ENCODE results near the gene PRSS12.

Gene PRSS12

GRCh38 chr4:118327554-118328241, 25.1 kb downstream of the PRSS12 start:
- Histone ChIP-seq H3K27me3 (ENCODE audit: insufficient read depth, low read length) (no peaks in the 10 kb centered on the region), H3K27ac (ENCODE audit: low read depth, low read length, poor library complexity, severe bottlenecking) (no peak overlapping the region), H2AFZ (ENCODE audit: low read length) (no peak overlapping the region), H3K9ac (ENCODE audit: low read length) (no peak overlapping the region), H3K4me2 (ENCODE audit: low read length) (no peak overlapping the region), H4K20me1 (ENCODE audit: insufficient read depth, low read length) (no peaks in the 10 kb centered on the region), H3F3A (ENCODE audit: insufficient read depth, low read length) (0 out of 2 replicates have a peak, but pooled peaks cover 3% of the 10 kb centered on the region), H3K9me3 (ENCODE audit: low read length) (no peaks in the 10 kb centered on the region), H3K36me3 (ENCODE audit: insufficient read depth, low read length) (no peaks in the 10 kb centered on the region), H3K4me3 (ENCODE audit: low read depth, low read length, poor library complexity, severe bottlenecking) (no peak overlapping the region), H3K79me2 (ENCODE audit: insufficient read depth, low read length) (no peaks in the 10 kb centered on the region), H3K4me1 (ENCODE audit: insufficient read depth, low read length, severe bottlenecking) (no peaks in the 10 kb centered on the region), H3K9me2 (ENCODE audit: low read depth, low read length) (no peaks in the 10 kb centered on the region)
- TF ChIP-seq EZH2 (IDR thresholded peaks at IDR 0.05; ENCODE audit: borderline replicate concordance, low read length) (no peak), CTCF (IDR thresholded peaks at IDR 0.05; ENCODE audit: low read length) (no peak)

DNA sequence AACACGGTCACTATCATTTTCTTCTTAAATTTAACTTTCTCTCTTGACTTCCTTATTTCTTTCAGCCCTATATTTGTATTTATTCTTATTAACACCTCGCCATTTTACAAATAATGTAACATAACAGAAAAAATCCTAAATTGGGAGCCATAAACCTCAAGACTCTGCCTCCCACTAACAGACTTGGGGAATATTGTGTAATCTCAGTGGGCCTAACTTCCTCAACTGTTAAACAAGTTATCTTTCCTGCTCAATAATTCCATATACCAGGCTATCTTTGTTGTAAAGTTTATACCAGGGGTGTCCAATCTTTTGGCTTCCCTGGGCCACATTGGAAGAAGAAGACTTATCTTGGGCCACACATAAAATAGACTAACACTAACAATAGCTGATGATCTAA, 26.2 kb downstream of the PRSS12 start:
- Histone ChIP-seq H3K79me2 (ENCODE audit: insufficient read depth, low read length) (no peaks in the 10 kb centered on the region), H4K20me1 (ENCODE audit: insufficient read depth, low read length) (no peaks in the 10 kb centered on the region), H3K27me3 (ENCODE audit: insufficient read depth, low read length) (no peaks in the 10 kb centered on the region), H3K9ac (ENCODE audit: low read length) (no peak overlapping the region), H3K9me2 (ENCODE audit: low read depth, low read length) (no peaks in the 10 kb centered on the region), H3K9me3 (ENCODE audit: low read length) (no peaks in the 10 kb centered on the region), H2AFZ (ENCODE audit: low read length) (no peak overlapping the region), H3K4me1 (ENCODE audit: insufficient read depth, low read length, severe bottlenecking) (no peaks in the 10 kb centered on the region), H3K36me3 (ENCODE audit: insufficient read depth, low read length) (no peaks in the 10 kb centered on the region), H3K27ac (ENCODE audit: low read depth, low read length, poor library complexity, severe bottlenecking) (no peak overlapping the region), H3K4me2 (ENCODE audit: low read length) (no peak overlapping the region), H3F3A (ENCODE audit: insufficient read depth, low read length) (0 out of 2 replicates have a peak, but pooled peaks cover 3% of the 10 kb centered on the region), H3K4me3 (ENCODE audit: low read depth, low read length, poor library complexity, severe bottlenecking) (no peak overlapping the region)
- TF ChIP-seq EZH2 (IDR thresholded peaks at IDR 0.05; ENCODE audit: borderline replicate concordance, low read length): no peak
- no peak for TF ChIP-seq CTCF (IDR thresholded peaks at IDR 0.05; ENCODE audit: low read length)

GRCh38 chr4:118325431-118325830, 27.4 kb downstream of the PRSS12 start:
- H2AFZ ChIP-seq (ENCODE audit: low read length): no peak overlapping the region
- no peaks in the 10 kb centered on the region for H3K27me3 ChIP-seq (ENCODE audit: insufficient read depth, low read length)
- H3K4me1 ChIP-seq (ENCODE audit: insufficient read depth, low read length, severe bottlenecking): no peaks in the 10 kb centered on the region
- no peaks in the 10 kb centered on the region for H4K20me1 ChIP-seq (ENCODE audit: insufficient read depth, low read length)
- no peaks in the 10 kb centered on the region for H3K9me2 ChIP-seq (ENCODE audit: low read depth, low read length)
- no peak overlapping the region for H3K4me2 ChIP-seq (ENCODE audit: low read length)
- no peaks in the 10 kb centered on the region for H3K36me3 ChIP-seq (ENCODE audit: insufficient read depth, low read length)
- H3K27ac ChIP-seq (ENCODE audit: low read depth, low read length, poor library complexity, severe bottlenecking): no peak overlapping the region
- TF ChIP-seq EZH2 (IDR thresholded peaks at IDR 0.05; ENCODE audit: borderline replicate concordance, low read length) (no peak), CTCF (IDR thresholded peaks at IDR 0.05; ENCODE audit: low read length) (no peak)
- no peak overlapping the region for H3K9ac ChIP-seq (ENCODE audit: low read length)
- no peaks in the 10 kb centered on the region for H3K79me2 ChIP-seq (ENCODE audit: insufficient read depth, low read length)
- no peaks in the 10 kb centered on the region for H3K9me3 ChIP-seq (ENCODE audit: low read length)
- H3K4me3 ChIP-seq (ENCODE audit: low read depth, low read length, poor library complexity, severe bottlenecking): no peak overlapping the region
- 0 out of 2 replicates have a peak, but pooled peaks cover 1% of the 10 kb centered on the region for H3F3A ChIP-seq (ENCODE audit: insufficient read depth, low read length)

Measured in OCI-LY1 (cell line).